H7 (cell line): ENCODE results near the gene TRMT44. TPM values are rescaled to one million over a fixed set of nuclear protein-coding genes. Genes with fewer than 3 reads are reported as not detected.

Source experiments
- DNase-seq: peaks from one replicate; pipeline ENCODE4 v3.0.0; 2012
- H3K27me3 ChIP-seq: 2 replicates; pipeline ENCODE4 v1.6.0; 2011; ENCODE audit warnings: mild to moderate bottlenecking, low read length; ENCODE audit not compliant: control insufficient read depth, insufficient read depth
- H3K36me3 ChIP-seq: replicated peaks from 2 replicates; pipeline ENCODE4 v1.5.1; 2011; ENCODE audit warnings: low read length; ENCODE audit not compliant: control insufficient read depth, insufficient read depth
- H3K4me3 ChIP-seq: 2 replicates; pipeline ENCODE4 v1.5.1; 2011; ENCODE audit warnings: low read depth, mild to moderate bottlenecking, control low read depth, low read length, moderate library complexity; ENCODE audit not compliant: insufficient read depth
- total RNA-seq: library from RNA; depleted of rRNA; stranded (reverse); fragments of >200 nt; shearing (Covaris generic); gene quantifications from 2 replicates; pipeline ENCODE4 v1.2.3, GENCODE V29; 2014; rRNA removed

Gene TRMT44, protein sequence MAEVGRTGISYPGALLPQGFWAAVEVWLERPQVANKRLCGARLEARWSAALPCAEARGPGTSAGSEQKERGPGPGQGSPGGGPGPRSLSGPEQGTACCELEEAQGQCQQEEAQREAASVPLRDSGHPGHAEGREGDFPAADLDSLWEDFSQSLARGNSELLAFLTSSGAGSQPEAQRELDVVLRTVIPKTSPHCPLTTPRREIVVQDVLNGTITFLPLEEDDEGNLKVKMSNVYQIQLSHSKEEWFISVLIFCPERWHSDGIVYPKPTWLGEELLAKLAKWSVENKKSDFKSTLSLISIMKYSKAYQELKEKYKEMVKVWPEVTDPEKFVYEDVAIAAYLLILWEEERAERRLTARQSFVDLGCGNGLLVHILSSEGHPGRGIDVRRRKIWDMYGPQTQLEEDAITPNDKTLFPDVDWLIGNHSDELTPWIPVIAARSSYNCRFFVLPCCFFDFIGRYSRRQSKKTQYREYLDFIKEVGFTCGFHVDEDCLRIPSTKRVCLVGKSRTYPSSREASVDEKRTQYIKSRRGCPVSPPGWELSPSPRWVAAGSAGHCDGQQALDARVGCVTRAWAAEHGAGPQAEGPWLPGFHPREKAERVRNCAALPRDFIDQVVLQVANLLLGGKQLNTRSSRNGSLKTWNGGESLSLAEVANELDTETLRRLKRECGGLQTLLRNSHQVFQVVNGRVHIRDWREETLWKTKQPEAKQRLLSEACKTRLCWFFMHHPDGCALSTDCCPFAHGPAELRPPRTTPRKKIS
- total RNA-seq = 35.5 and 42.2 TPM in 2 replicates

DNA sequence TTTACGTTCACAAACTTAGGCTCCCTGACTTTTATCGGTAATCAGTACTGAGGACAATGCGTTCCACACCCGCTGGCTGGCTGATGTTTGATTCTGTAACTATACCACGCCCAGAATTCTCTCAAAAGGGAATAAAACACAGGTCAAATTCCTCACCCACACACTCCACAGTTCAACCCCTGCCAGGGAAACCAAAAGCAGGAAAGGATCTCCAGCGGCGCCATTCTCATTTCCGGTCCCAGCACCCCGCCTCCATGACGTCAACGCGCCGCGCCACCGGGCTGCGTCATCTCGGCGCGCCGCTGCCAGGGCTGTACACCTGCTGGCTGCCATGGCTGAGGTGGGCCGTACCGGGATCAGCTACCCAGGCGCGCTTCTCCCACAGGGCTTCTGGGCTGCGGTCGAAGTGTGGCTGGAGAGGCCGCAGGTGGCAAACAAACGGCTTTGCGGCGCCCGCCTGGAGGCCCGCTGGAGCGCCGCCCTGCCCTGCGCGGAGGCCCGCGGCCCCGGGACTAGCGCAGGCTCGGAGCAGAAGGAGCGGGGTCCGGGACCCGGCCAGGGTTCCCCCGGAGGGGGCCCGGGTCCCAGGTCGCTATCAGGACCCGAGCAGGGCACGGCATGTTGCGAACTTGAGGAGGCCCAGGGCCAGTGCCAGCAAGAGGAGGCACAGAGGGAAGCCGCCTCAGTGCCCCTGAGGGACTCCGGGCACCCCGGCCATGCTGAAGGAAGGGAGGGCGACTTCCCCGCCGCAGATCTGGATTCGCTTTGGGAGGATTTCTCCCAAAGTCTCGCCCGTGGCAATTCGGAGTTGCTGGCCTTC, at the start of gene TRMT44, which contains the start of gene ACOX3:
TRMT44 (plus strand) TSS at position 286 of the 820 bp plus-strand sequence; CDS start at position 332, 46 bp downstream.
ACOX3 (minus strand) TSS at position 232 of the 820 bp plus-strand sequence. CDS start 24,202 bp downstream, outside the sequence.
- no peaks in the 10 kb centered on the region for H3K36me3 ChIP-seq
- H3K4me3 ChIP-seq = peak within 1 kb of the TSS; percentile 90
- H3K27me3 ChIP-seq = no peaks in the 10 kb centered on the region
- peak; percentile 96 for DNase-seq

- no peaks in the 10 kb centered on the region for H3K27me3 ChIP-seq
- H3K4me3 ChIP-seq = no peak overlapping the region
- H3K36me3 ChIP-seq = no peaks in the 10 kb centered on the region; the same call in 1 of the 2 replicates
- no peak for DNase-seq
These were observed 49.5 kb upstream of the TRMT44 start for GRCh38 chr4:8391071-8391470.

DNA sequence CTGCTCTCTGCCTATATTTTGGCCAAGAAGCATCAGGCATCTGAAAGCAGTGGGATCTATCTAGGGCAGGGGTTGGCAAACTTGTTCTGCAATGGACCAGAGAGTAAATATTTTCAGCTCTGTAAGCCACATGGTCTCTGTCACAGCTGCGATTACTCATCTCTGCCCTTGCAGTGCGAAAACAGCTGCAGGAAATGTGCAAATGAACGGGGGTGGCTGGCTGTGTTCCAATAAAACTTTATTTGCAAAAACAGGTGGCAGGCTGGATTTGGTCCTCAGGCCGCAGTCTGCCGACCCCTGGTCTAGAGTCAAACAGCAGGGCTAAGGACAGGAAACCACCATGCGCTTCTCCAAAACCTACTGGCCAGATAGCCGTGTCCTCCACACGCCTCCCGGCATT, 48.6 kb upstream of the TRMT44 start:
- no peak for DNase-seq
- no peaks in the 10 kb centered on the region; the same call in 1 of the 2 replicates for H3K36me3 ChIP-seq
- no peak overlapping the region for H3K4me3 ChIP-seq
- no peaks in the 10 kb centered on the region for H3K27me3 ChIP-seq

DNA sequence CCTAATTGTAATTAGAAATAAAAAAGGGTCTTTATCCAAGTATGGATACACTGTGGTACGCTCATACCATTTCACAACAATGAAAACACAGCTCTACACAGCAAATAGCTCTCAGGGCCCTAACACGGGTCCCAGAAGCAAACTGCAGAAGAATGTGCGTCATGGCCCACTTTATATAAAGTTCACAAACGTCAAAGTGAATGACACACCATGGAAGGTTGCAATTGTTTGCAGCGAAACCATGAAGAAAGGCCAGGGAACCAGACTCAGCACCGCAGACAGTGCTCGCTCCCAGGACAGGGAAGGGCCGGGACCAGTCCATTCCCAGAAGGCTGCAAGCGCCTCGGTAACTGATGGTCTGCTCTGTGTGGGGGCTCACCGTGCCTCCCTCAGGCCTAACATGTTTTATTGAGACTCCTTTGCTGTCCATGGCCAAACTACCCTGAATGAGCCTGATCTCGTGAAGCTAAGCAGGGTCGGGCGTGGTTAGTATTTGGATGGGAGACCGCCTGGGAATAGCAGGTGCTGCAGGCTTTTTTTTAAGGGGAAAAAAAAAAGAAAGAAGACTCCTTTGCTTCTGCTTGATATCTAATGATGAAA, 47.9 kb upstream of the TRMT44 start:
- Histone ChIP-seq H3K27me3 (no peaks in the 10 kb centered on the region), H3K36me3 (no peaks in the 10 kb centered on the region), H3K4me3 (no peak overlapping the region)
- no peak for DNase-seq

- Histone ChIP-seq H3K4me3 (no peak overlapping the region), H3K27me3 (no peaks in the 10 kb centered on the region), H3K36me3 (no peaks in the 10 kb centered on the region)
- DNase-seq = no peak
These were observed 47.0 kb upstream of the TRMT44 start for GRCh38 chr4:8393593-8394038.

- no peaks in the 10 kb centered on the region for H3K27me3 ChIP-seq
- DNase-seq = no peak
- H3K36me3 ChIP-seq = no peaks in the 10 kb centered on the region
- no peak overlapping the region for H3K4me3 ChIP-seq
These were observed 46.5 kb upstream of the TRMT44 start for GRCh38 chr4:8394061-8394519.

- no peak overlapping the region for H3K4me3 ChIP-seq
- DNase-seq = no peak
- H3K36me3 ChIP-seq = no peaks in the 10 kb centered on the region
- H3K27me3 ChIP-seq = no peaks in the 10 kb centered on the region
These were observed 45.8 kb upstream of the TRMT44 start for GRCh38 chr4:8394806-8395205.

DNA sequence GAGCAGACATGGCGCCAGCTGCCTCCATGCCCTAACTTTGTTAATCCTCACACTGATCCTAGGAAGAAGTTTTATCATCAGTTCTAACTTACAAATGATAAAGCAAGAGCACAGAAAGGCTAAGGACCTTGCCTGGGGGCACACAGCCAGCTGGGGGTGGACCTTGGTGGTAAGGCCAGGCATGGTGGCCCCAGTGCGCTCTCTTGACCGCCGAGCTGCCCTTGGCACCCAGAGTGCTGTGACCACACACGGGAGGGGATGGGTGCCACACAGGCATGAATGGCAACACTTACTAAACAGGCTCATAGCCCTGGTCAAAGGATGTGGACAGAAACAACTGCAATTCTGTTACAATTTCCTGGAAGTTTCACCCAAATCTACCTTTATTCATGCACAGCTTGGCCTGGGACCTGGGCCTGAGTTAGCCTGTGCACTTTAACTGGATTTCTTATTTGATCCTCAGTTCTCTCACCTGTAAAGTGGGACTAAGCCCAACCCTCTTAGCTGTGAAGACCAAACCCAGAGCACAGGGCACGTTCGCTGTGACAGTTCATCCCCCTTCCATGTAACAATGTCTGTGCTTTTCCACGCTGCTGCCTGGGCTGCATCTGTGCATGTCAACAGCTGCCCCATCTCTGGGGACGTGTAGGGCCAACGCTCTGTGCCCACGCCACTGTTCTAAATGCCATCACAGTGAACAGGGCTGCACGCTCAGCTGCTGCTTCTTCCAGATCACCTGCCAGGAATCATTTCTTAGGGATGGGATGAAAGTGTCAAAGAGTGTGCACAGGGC, 44.9 kb upstream of the TRMT44 start:
- no peaks in the 10 kb centered on the region for H3K36me3 ChIP-seq
- H3K27me3 ChIP-seq = no peaks in the 10 kb centered on the region
- no peak overlapping the region for H3K4me3 ChIP-seq
- no peak for DNase-seq

DNA sequence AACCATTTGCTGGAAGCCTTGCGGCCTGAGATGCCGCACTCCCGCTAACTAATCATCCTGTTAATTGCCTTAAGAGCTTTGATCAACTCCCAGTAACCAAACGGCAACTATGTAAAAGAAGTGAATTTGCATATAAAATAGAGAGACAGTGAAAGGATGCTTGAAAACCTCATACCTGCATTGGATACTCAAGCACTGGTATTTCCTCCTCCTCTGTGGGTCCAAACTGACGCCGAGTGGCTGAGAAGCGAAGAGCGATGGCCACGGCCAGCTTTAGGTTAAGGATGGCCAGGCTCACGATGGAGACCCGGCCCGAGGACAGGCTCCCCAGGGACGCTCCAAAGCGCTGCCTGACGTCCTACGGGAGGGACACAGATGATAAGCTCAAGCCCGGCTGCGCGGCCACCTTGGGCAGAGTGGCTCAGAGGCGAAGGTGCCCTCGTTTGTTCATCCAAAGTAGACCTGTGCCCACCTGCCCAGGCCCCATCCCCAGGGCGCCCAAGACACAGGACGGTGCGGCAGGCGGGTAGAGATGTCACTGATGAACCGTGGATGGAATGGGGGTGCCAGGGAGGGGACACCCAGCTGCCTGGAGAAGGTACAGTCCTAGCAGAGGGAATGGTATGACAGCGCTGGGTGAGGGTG, 43.7 kb upstream of the TRMT44 start:
- DNase-seq = peak; percentile 79
- Histone ChIP-seq H3K36me3 (no peaks in the 10 kb centered on the region), H3K4me3 (no peak overlapping the region), H3K27me3 (no peaks in the 10 kb centered on the region)

DNA sequence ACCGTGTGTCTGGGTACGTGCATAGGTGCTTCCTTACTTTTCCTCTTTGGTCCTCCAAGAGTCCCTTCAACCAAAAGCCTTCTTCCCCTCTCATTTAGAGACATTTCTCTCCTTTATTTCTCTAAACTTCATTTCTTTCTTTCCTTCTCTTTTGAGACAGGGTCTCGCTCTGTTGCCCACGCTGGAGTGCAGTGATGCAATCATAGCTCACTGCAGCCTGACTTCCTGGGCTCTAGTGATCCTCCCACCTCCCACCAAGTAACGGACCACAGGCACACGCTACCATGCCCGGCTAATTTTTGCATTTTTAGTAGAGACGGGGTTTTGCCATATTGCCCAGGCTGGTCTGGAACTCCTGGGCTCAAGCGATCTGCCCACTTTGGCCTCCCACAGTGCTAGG, 42.2 kb upstream of the TRMT44 start:
- Histone ChIP-seq H3K27me3 (no peaks in the 10 kb centered on the region), H3K4me3 (no peak overlapping the region), H3K36me3 (no peaks in the 10 kb centered on the region)
- no peak for DNase-seq

GRCh38 chr4:8399298-8399697, 41.3 kb upstream of the TRMT44 start:
- no peak for DNase-seq
- H3K4me3 ChIP-seq = no peak overlapping the region
- no peaks in the 10 kb centered on the region for H3K36me3 ChIP-seq
- H3K27me3 ChIP-seq = no peaks in the 10 kb centered on the region

DNA sequence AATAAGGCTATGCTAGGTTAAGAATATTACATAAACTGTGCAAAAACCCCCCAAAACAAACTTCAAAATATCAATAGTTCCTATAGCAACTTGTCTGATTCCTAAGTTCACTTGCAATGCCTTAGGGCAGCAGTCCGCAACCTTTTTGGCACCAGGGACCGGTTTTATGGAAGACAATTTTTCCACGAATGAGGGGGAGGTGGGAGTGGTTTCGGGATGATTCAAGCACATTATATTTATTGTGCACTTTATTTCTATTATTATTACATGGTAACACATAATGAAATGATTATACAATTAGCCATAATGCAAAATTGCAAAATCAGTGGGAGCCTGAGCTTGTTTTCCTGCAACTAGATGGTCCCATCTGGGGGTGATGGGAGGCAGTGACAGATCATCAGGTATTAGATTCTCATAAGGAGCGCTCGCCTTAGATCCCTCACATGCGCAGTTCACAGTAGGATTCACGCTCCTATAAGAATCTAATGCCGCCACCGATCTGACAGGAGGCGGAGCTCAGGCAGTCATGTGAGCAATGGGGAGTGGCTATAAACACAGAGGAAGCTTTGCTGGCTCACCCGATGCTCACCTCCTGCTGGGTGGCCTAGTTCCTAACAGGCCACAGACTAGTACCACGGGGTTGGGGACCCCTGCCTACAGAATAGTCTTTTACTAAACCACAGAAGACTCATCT, 39.8 kb upstream of the TRMT44 start:
- H3K4me3 ChIP-seq = no peak overlapping the region

More for the DNA sequence above, 39.8 kb upstream of the TRMT44 start:
- peaks cover 1% of the 10 kb centered on the region for H3K36me3 ChIP-seq
- DNase-seq = no peak
- no peaks in the 10 kb centered on the region for H3K27me3 ChIP-seq
